WTC11 (cell line): ENCODE measurements around the gene CLEC14A. TPM values are rescaled to one million over a fixed set of nuclear protein-coding genes. Genes with fewer than 3 reads are reported as not detected.

Experiments
- ATAC-seq: fragments of 200-7000 bp; cut with Tn5 transposase; 2 replicates; pipeline ENCODE4 v1.10.0; 2021; ENCODE audit warnings: mild to moderate bottlenecking, moderate library complexity
- CTCF ChIA-PET: fragments of 300-600 bp; sonication (Branson Sonifier 250); formaldehyde crosslinking; loops from one replicate; lab custom pipeline; 2021; ENCODE audit warnings: antibody characterized with exemption; lab: Charles Lee
- POLR2A ChIA-PET: fragments of 350-600 bp; sonication (Branson Sonifier 250); formaldehyde crosslinking; loops from one replicate; lab custom pipeline; 2021; ENCODE audit warnings: antibody characterized with exemption; lab: Charles Lee
- DNase-seq: peaks from one replicate; pipeline ENCODE4 v3.0.0; 2021; ENCODE audit warnings: low spot score
- H3K27ac Mint-ChIP-seq: 2 replicates; pipeline ENCODE4 v1.8.0; 2021; ENCODE audit warnings: mixed read lengths
- H3K27me3 Mint-ChIP-seq: 2 replicates; pipeline ENCODE4 v1.8.0; 2021; ENCODE audit warnings: low read depth, mild to moderate bottlenecking, moderate library complexity, mixed read lengths
- H3K36me3 Mint-ChIP-seq: 2 replicates; pipeline ENCODE4 v1.8.0; 2021; ENCODE audit warnings: mixed read lengths
- H3K4me1 Mint-ChIP-seq: 2 replicates; pipeline ENCODE4 v1.8.0; 2022; ENCODE audit warnings: mixed read lengths
- H3K4me3 Mint-ChIP-seq: 2 replicates; pipeline ENCODE4 v1.8.0; 2021; ENCODE audit warnings: mild to moderate bottlenecking, moderate library complexity, mixed read lengths
- H3K9me3 Mint-ChIP-seq: 2 replicates; pipeline ENCODE4 v1.8.0; 2021; ENCODE audit warnings: mixed read lengths
- ARID4B ChIP-seq: sonication (generic); formaldehyde crosslinking; IDR thresholded peaks from 2 replicates; pipeline ENCODE4 v1.8.0; 2023; ENCODE audit warnings: missing genetic modification reagents, mild to moderate bottlenecking, borderline replicate concordance
- CTCF ChIP-seq: fragments of 200-600 bp; IDR thresholded peaks from 2 replicates; pipeline ENCODE4 v1.8.0; 2022; ENCODE audit warnings: antibody characterized with exemption
- E2F1 ChIP-seq: sonication (generic); formaldehyde crosslinking; IDR thresholded peaks from 2 replicates; pipeline ENCODE4 v1.8.0; 2022; ENCODE audit warnings: mild to moderate bottlenecking, missing genetic modification reagents
- E2F5 ChIP-seq: sonication (generic); formaldehyde crosslinking; IDR thresholded peaks from 2 replicates; pipeline ENCODE4 v1.8.1; 2022; ENCODE audit warnings: mild to moderate bottlenecking, moderate library complexity, missing genetic modification reagents
- ERG ChIP-seq: fragments of 250-450 bp; sonication (Bioruptor Pico); IDR thresholded peaks from 2 replicates; pipeline ENCODE4 v1.8.0; 2021; ENCODE audit warnings: mild to moderate bottlenecking
- GRHL2 ChIP-seq: fragments of 250-450 bp; sonication (Bioruptor Pico); IDR thresholded peaks from 2 replicates; pipeline ENCODE4 v1.8.0; 2022; ENCODE audit warnings: mild to moderate bottlenecking, moderate library complexity; ENCODE audit not compliant: insufficient replicate concordance, severe bottlenecking
- GTF2I ChIP-seq: fragments of 250-450 bp; sonication (Bioruptor Pico); conservative IDR thresholded peaks from 2 replicates; pipeline ENCODE4 v1.4.0; 2021; ENCODE audit warnings: mild to moderate bottlenecking
- HMGA2 ChIP-seq: fragments of 250-450 bp; sonication (Bioruptor Pico); IDR thresholded peaks from 2 replicates; pipeline ENCODE4 v1.4.0; 2021; ENCODE audit warnings: mild to moderate bottlenecking, moderate library complexity
- JAZF1 ChIP-seq: fragments of 250-450 bp; sonication (Bioruptor Pico); IDR thresholded peaks from 2 replicates; pipeline ENCODE4 v1.9.0; 2021; ENCODE audit warnings: moderate library complexity, mild to moderate bottlenecking, inconsistent platforms
- KAT7 ChIP-seq: sonication (generic); formaldehyde crosslinking; IDR thresholded peaks from 2 replicates; pipeline ENCODE4 v1.8.1; 2023; ENCODE audit warnings: missing genetic modification reagents, mild to moderate bottlenecking, borderline replicate concordance
- NFATC4 ChIP-seq: fragments of 250-450 bp; sonication (Bioruptor Pico); IDR thresholded peaks from 2 replicates; pipeline ENCODE4 v1.9.0; 2021; ENCODE audit warnings: mild to moderate bottlenecking
- NR2C2 ChIP-seq: sonication (generic); formaldehyde crosslinking; IDR thresholded peaks from 2 replicates; pipeline ENCODE4 v1.8.0; 2022; ENCODE audit warnings: mild to moderate bottlenecking, missing genetic modification reagents
- PRRX2 ChIP-seq: fragments of 250-450 bp; sonication (Bioruptor Pico); IDR thresholded peaks from 2 replicates; pipeline ENCODE4 v1.8.0; 2021; ENCODE audit warnings: mild to moderate bottlenecking
- SMAD4 ChIP-seq: sonication (generic); formaldehyde crosslinking; IDR thresholded peaks from 2 replicates; pipeline ENCODE4 v1.8.0; 2022; ENCODE audit warnings: mild to moderate bottlenecking, missing genetic modification reagents
- SP1 ChIP-seq: sonication (generic); formaldehyde crosslinking; conservative IDR thresholded peaks from 2 replicates; pipeline ENCODE4 v1.8.1; 2022; ENCODE audit warnings: missing genetic modification reagents
- ZNF219 ChIP-seq: sonication (generic); formaldehyde crosslinking; IDR thresholded peaks from 2 replicates; pipeline ENCODE4 v1.8.0; 2023; ENCODE audit warnings: missing genetic modification reagents, mild to moderate bottlenecking, borderline replicate concordance
- ZNF281 ChIP-seq: sonication (generic); formaldehyde crosslinking; IDR thresholded peaks from 2 replicates; pipeline ENCODE4 v1.8.0; 2023; ENCODE audit warnings: mild to moderate bottlenecking, missing genetic modification reagents
- ZNF425 ChIP-seq: fragments of 250-450 bp; sonication (Bioruptor Pico); conservative IDR thresholded peaks from 2 replicates; pipeline ENCODE4 v1.9.0; 2021; ENCODE audit warnings: mild to moderate bottlenecking
- total RNA-seq: library from RNA; stranded (reverse); gene quantifications from 3 replicates; pipeline ENCODE4 v1.2.3, GENCODE V29; 2021

Gene CLEC14A
- total RNA-seq, 1 experiment from 2014 or later, result 0.15 TPM

- TF ChIP-seq PRRX2 (CRISPR knock-in tag) (no peak), SP1 (CRISPR knock-in tag) (no peak), NR2C2 (CRISPR knock-in tag) (no peak), ARID4B (no peak), E2F5 (CRISPR knock-in tag) (no peak), ZNF425 (no peak), GRHL2 (CRISPR knock-in tag) (no peak), ZNF281 (CRISPR knock-in tag) (no peak), CTCF (no peak), GTF2I (CRISPR knock-in tag) (no peak), E2F1 (CRISPR knock-in tag) (no peak), ERG (no peak), ZNF219 (no peak), KAT7 (no peak), SMAD4 (no peak), HMGA2 (no peak), JAZF1 (CRISPR knock-in tag) (no peak), NFATC4 (CRISPR knock-in tag) (no peak)
- TF ChIP-seq, all 79 proteins: peak for 0
- no peaks in the 10 kb centered on the region for H3K4me1 Mint-ChIP-seq
- CTCF ChIA-PET, result interaction anchor here (1.0 kb wide), 1 partner anchor 14 kb away, joined by 3 read pairs; no protein-coding TSS in a partner anchor
- DNase-seq, result no peak
- peaks cover 5% of the 10 kb centered on the region for H3K36me3 Mint-ChIP-seq
- H3K4me3 Mint-ChIP-seq, result no peak overlapping the region
- POLR2A ChIA-PET, result no interaction called here
- H3K27ac Mint-ChIP-seq, result no peak overlapping the region
- peaks cover 95% of the 10 kb centered on the region for H3K27me3 Mint-ChIP-seq
- peaks cover 33% of the 10 kb centered on the region for H3K9me3 Mint-ChIP-seq
- ATAC-seq, result no peak
Measured at GRCh38 chr14:38262844-38263243, 7.0 kb upstream of the CLEC14A start.
